HUES64 (cell line): Measurements from ENCODE around the gene ESR1.

Experiments
- H3K27ac ChIP-seq: 2 replicates; pipeline ENCODE4 v1.7.0; 2013; ENCODE audit warnings: low read depth, low read length, inconsistent platforms
- H3K27me3 ChIP-seq: 2 replicates; pipeline ENCODE4 v1.6.1; 2013; ENCODE audit warnings: mild to moderate bottlenecking, low read length; ENCODE audit not compliant: insufficient read depth
- H3K36me3 ChIP-seq: 2 replicates; pipeline ENCODE4 v1.6.1; 2013; ENCODE audit warnings: mild to moderate bottlenecking, low read length; ENCODE audit not compliant: insufficient read depth
- H3K4me1 ChIP-seq: 2 replicates; pipeline ENCODE4 v1.6.1; 2013; ENCODE audit warnings: mild to moderate bottlenecking, low read length, moderate library complexity; ENCODE audit not compliant: insufficient read depth
- H3K4me3 ChIP-seq: 2 replicates; pipeline ENCODE4 v1.5.1; 2013; ENCODE audit warnings: mild to moderate bottlenecking, low read length, moderate library complexity
- H3K9ac ChIP-seq: 2 replicates; pipeline ENCODE4 v1.6.1; 2013; ENCODE audit warnings: mild to moderate bottlenecking, low read depth, low read length
- H3K9me3 ChIP-seq: 2 replicates; pipeline ENCODE4 v1.6.1; 2013; ENCODE audit warnings: low read depth, low read length; ENCODE audit not compliant: insufficient read depth
- WGBS: fragments of 150-250, 120-280 bp; methylation state at CpG from one replicate; pipeline ENCODE4 v1.1.7; 2013; ENCODE audit warnings: missing lambda C conversion rate; 5-methylcytosine and 5-hydroxymethylcytosine counted together

Gene ESR1

GRCh38 chr6:152096863-152097496 is 289.5 kb downstream of the ESR1 start:
- no peak overlapping the region for H3K27ac ChIP-seq
- H3K27me3 ChIP-seq = no peaks in the 10 kb centered on the region
- WGBS = 82% methylated on average over 3 of the region's 5 CpGs

GRCh38 chr6:152098683-152099082 is 291.2 kb downstream of the ESR1 start:
- Histone ChIP-seq H3K27ac (no peak overlapping the region), H3K9ac (no peak overlapping the region), H3K36me3 (no peaks in the 10 kb centered on the region), H3K27me3 (no peaks in the 10 kb centered on the region), H3K4me1 (peaks cover 12% of the 10 kb centered on the region; the same call in 1 of the 2 replicates), H3K9me3 (no peaks in the 10 kb centered on the region), H3K4me3 (no peak overlapping the region)
- WGBS = 95% methylated on average over 14 of the region's 14 CpGs

More at GRCh38 chr6:152096863-152097496, 289.5 kb downstream of the ESR1 start:
- Histone ChIP-seq H3K36me3 (no peaks in the 10 kb centered on the region), H3K9ac (no peak overlapping the region), H3K4me1 (peaks cover 12% of the 10 kb centered on the region; the same call in 1 of the 2 replicates), H3K4me3 (no peak overlapping the region), H3K9me3 (no peaks in the 10 kb centered on the region)

- Histone ChIP-seq H3K27me3 (no peaks in the 10 kb centered on the region), H3K9ac (no peak overlapping the region), H3K9me3 (no peaks in the 10 kb centered on the region), H3K36me3 (no peaks in the 10 kb centered on the region), H3K27ac (no peak overlapping the region), H3K4me3 (no peak overlapping the region), H3K4me1 (peaks cover 12% of the 10 kb centered on the region; the same call in 1 of the 2 replicates)
- 92% methylated on average over 4 of the region's 4 CpGs for WGBS
Observed at GRCh38 chr6:152099446-152100182, 292.1 kb downstream of the ESR1 start.

GRCh38 chr6:152100183-152100618 is 292.7 kb downstream of the ESR1 start:
- no peaks in the 10 kb centered on the region for H3K9me3 ChIP-seq
- no peaks in the 10 kb centered on the region for H3K27me3 ChIP-seq
- no peak overlapping the region for H3K27ac ChIP-seq
- WGBS = 76% methylated on average over 6 of the region's 7 CpGs
- H3K36me3 ChIP-seq = no peaks in the 10 kb centered on the region
- H3K4me3 ChIP-seq = no peak overlapping the region
- H3K9ac ChIP-seq = no peak overlapping the region
- peaks cover 12% of the 10 kb centered on the region; the same call in 1 of the 2 replicates for H3K4me1 ChIP-seq

GRCh38 chr6:152107973-152108372 is 300.5 kb downstream of the ESR1 start:
- Histone ChIP-seq H3K27me3 (no peaks in the 10 kb centered on the region), H3K4me1 (no peaks in the 10 kb centered on the region; the same call in 1 of the 2 replicates), H3K9ac (no peak overlapping the region), H3K4me3 (no peak overlapping the region), H3K9me3 (no peaks in the 10 kb centered on the region), H3K27ac (no peak overlapping the region), H3K36me3 (no peaks in the 10 kb centered on the region)
- 91% methylated on average over 4 of the region's 4 CpGs for WGBS

GRCh38 chr6:152110886-152111820 is 303.7 kb downstream of the ESR1 start:
- no peaks in the 10 kb centered on the region for H3K9me3 ChIP-seq
- H3K27ac ChIP-seq = no peak overlapping the region
- no peak overlapping the region for H3K4me3 ChIP-seq
- WGBS = 91% methylated on average over 20 of the region's 20 CpGs
- H3K9ac ChIP-seq = no peak overlapping the region
- no peaks in the 10 kb centered on the region for H3K27me3 ChIP-seq
- H3K4me1 ChIP-seq = no peaks in the 10 kb centered on the region
- H3K36me3 ChIP-seq = no peaks in the 10 kb centered on the region

- Histone ChIP-seq H3K27me3 (no peaks in the 10 kb centered on the region), H3K36me3 (no peaks in the 10 kb centered on the region), H3K9ac (no peak overlapping the region), H3K4me1 (no peaks in the 10 kb centered on the region), H3K4me3 (no peak overlapping the region), H3K27ac (no peak overlapping the region), H3K9me3 (no peaks in the 10 kb centered on the region)
- 87% methylated on average over 15 of the region's 15 CpGs for WGBS
Observed at GRCh38 chr6:152112491-152113261, 305.2 kb downstream of the ESR1 start.

GRCh38 chr6:152117156-152118133 is 310.0 kb downstream of the ESR1 start:
- no peak overlapping the region for H3K4me3 ChIP-seq
- no peaks in the 10 kb centered on the region for H3K9me3 ChIP-seq
- no peaks in the 10 kb centered on the region for H3K36me3 ChIP-seq
- H3K9ac ChIP-seq = no peak overlapping the region
- no peak overlapping the region for H3K27ac ChIP-seq
- H3K4me1 ChIP-seq = no peaks in the 10 kb centered on the region
- 92% methylated on average over 9 of the region's 9 CpGs for WGBS
- no peaks in the 10 kb centered on the region for H3K27me3 ChIP-seq

- Histone ChIP-seq H3K36me3 (no peaks in the 10 kb centered on the region), H3K9me3 (no peaks in the 10 kb centered on the region), H3K27ac (no peak overlapping the region), H3K27me3 (no peaks in the 10 kb centered on the region), H3K4me3 (no peak overlapping the region), H3K4me1 (no peaks in the 10 kb centered on the region), H3K9ac (no peak overlapping the region)
- WGBS = 88% methylated on average over 3 of the region's 3 CpGs
Observed at GRCh38 chr6:152118224-152118623, 310.7 kb downstream of the ESR1 start.

GRCh38 chr6:152118678-152119077 is 311.2 kb downstream of the ESR1 start:
- H3K27ac ChIP-seq = no peak overlapping the region
- no peaks in the 10 kb centered on the region for H3K36me3 ChIP-seq
- WGBS = 95% methylated on average over 5 of the region's 5 CpGs
- no peaks in the 10 kb centered on the region for H3K9me3 ChIP-seq
- H3K9ac ChIP-seq = no peak overlapping the region
- no peaks in the 10 kb centered on the region for H3K27me3 ChIP-seq
- H3K4me3 ChIP-seq = no peak overlapping the region
- no peaks in the 10 kb centered on the region for H3K4me1 ChIP-seq
